Measurements from ENCODE around the gene FGF1.

The FGF1 gene

GRCh38 chr5:142642427-142642826, 43.5 kb downstream of the FGF1 start:
- no peaks in the 10 kb centered on the region; the same call in 1 of the 2 replicates for H3K27me3 ChIP-seq (replicated peaks; ENCODE audit: control insufficient read depth, insufficient read depth, low read length)
- no peak for TF ChIP-seq CTCF (IDR thresholded peaks at IDR 0.05; ENCODE audit: insufficient read depth, low read length, poor library complexity, severe bottlenecking)
- DNase-seq (ENCODE audit: extremely low read depth, insufficient read length) = no peak

GRCh38 chr5:142641711-142642110, 44.2 kb downstream of the FGF1 start:
- Histone ChIP-seq H3K4me3 (replicated peaks; ENCODE audit: low read depth, low read length) (no peak overlapping the region), H3K36me3 (ENCODE audit: control insufficient read depth, insufficient read depth, low read length) (no peaks in the 10 kb centered on the region), H3K27me3 (replicated peaks; ENCODE audit: control insufficient read depth, insufficient read depth, low read length) (no peaks in the 10 kb centered on the region; the same call in 1 of the 2 replicates)
- TF ChIP-seq CTCF (IDR thresholded peaks at IDR 0.05; ENCODE audit: insufficient read depth, low read length, poor library complexity, severe bottlenecking) = no peak
- no peak for DNase-seq (ENCODE audit: extremely low read depth, insufficient read length)

More at GRCh38 chr5:142642427-142642826, 43.5 kb downstream of the FGF1 start:
- no peaks in the 10 kb centered on the region for H3K36me3 ChIP-seq (ENCODE audit: control insufficient read depth, insufficient read depth, low read length)
- no peak overlapping the region for H3K4me3 ChIP-seq (replicated peaks; ENCODE audit: low read depth, low read length)

- TF ChIP-seq CTCF (IDR thresholded peaks at IDR 0.05; ENCODE audit: insufficient read depth, low read length, poor library complexity, severe bottlenecking) = no peak
- no peak overlapping the region for H3K4me3 ChIP-seq (replicated peaks; ENCODE audit: low read depth, low read length)
- no peak for DNase-seq (ENCODE audit: extremely low read depth, insufficient read length)
- H3K36me3 ChIP-seq (ENCODE audit: control insufficient read depth, insufficient read depth, low read length) = no peaks in the 10 kb centered on the region
- H3K27me3 ChIP-seq (replicated peaks; ENCODE audit: control insufficient read depth, insufficient read depth, low read length) = no peaks in the 10 kb centered on the region; the same call in 1 of the 2 replicates
Observed at GRCh38 chr5:142640316-142641005, 45.4 kb downstream of the FGF1 start.

GRCh38 chr5:142639455-142639854, 46.4 kb downstream of the FGF1 start:
- H3K27me3 ChIP-seq (replicated peaks; ENCODE audit: control insufficient read depth, insufficient read depth, low read length) = no peaks in the 10 kb centered on the region; the same call in 1 of the 2 replicates
- H3K36me3 ChIP-seq (ENCODE audit: control insufficient read depth, insufficient read depth, low read length) = no peaks in the 10 kb centered on the region
- no peak for DNase-seq (ENCODE audit: extremely low read depth, insufficient read length)
- H3K4me3 ChIP-seq (replicated peaks; ENCODE audit: low read depth, low read length) = no peak overlapping the region
- no peak for TF ChIP-seq CTCF (IDR thresholded peaks at IDR 0.05; ENCODE audit: insufficient read depth, low read length, poor library complexity, severe bottlenecking)

GRCh38 chr5:142637871-142638270, 48.0 kb downstream of the FGF1 start:
- no peak overlapping the region for H3K4me3 ChIP-seq (replicated peaks; ENCODE audit: low read depth, low read length)
- no peak for TF ChIP-seq CTCF (IDR thresholded peaks at IDR 0.05; ENCODE audit: insufficient read depth, low read length, poor library complexity, severe bottlenecking)
- H3K27me3 ChIP-seq (replicated peaks; ENCODE audit: control insufficient read depth, insufficient read depth, low read length) = no peaks in the 10 kb centered on the region
- H3K36me3 ChIP-seq (ENCODE audit: control insufficient read depth, insufficient read depth, low read length) = no peaks in the 10 kb centered on the region
- DNase-seq (ENCODE audit: extremely low read depth, insufficient read length) = no peak

All from GM06990 (cell line).